ENCODE results near the gene PRKCG.
"Not testable (repeated sequence)": the region's sequence is repeated elsewhere in the genome, so short reads cannot be mapped to it uniquely, and the experiment has no call there.

The PRKCG gene

GRCh38 chr19:53868892-53869804, 12.8 kb upstream of the PRKCG start:
- peak; percentile 14 for TF ChIP-seq CTCF (IDR thresholded peaks at IDR 0.05; ENCODE audit: insufficient read depth, low read depth, low read length, missing control alignments)
- DNase-seq (ENCODE audit: low read depth) = peak; percentile 71
- H3K4me3 ChIP-seq (ENCODE audit: low read length) = peak overlapping the region; percentile 70

- DNase-seq (ENCODE audit: low read depth) = not testable (repeated sequence)
- H3K4me3 ChIP-seq (ENCODE audit: low read length) = peak overlapping the region; percentile 70
Measured at GRCh38 chr19:53869805-53870484, 12.1 kb upstream of the PRKCG start.

GRCh38 chr19:53870485-53870844, 11.5 kb upstream of the PRKCG start:
- no peak for TF ChIP-seq CTCF (IDR thresholded peaks at IDR 0.05; ENCODE audit: insufficient read depth, low read depth, low read length, missing control alignments)
- no peak overlapping the region for H3K4me3 ChIP-seq (ENCODE audit: low read length)
- no peak for DNase-seq (ENCODE audit: low read depth)

GRCh38 chr19:53871454-53871853, 10.5 kb upstream of the PRKCG start:
- no peak for DNase-seq (ENCODE audit: low read depth)
- no peak for TF ChIP-seq CTCF (IDR thresholded peaks at IDR 0.05; ENCODE audit: insufficient read depth, low read depth, low read length, missing control alignments)
- H3K4me3 ChIP-seq (ENCODE audit: low read length) = no peak overlapping the region

- DNase-seq (ENCODE audit: low read depth) = no peak
- TF ChIP-seq CTCF (IDR thresholded peaks at IDR 0.05; ENCODE audit: insufficient read depth, low read depth, low read length, missing control alignments) = no peak
- H3K4me3 ChIP-seq (ENCODE audit: low read length) = no peak overlapping the region
Measured at GRCh38 chr19:53872762-53873161, 9.2 kb upstream of the PRKCG start.

- TF ChIP-seq CTCF (IDR thresholded peaks at IDR 0.05; ENCODE audit: insufficient read depth, low read depth, low read length, missing control alignments) = no peak
- H3K4me3 ChIP-seq (ENCODE audit: low read length) = no peak overlapping the region
- DNase-seq (ENCODE audit: low read depth) = no peak
Measured at GRCh38 chr19:53873773-53874605, 8.0 kb upstream of the PRKCG start.

- DNase-seq (ENCODE audit: low read depth) = no peak
- no peak overlapping the region for H3K4me3 ChIP-seq (ENCODE audit: low read length)
- TF ChIP-seq CTCF (IDR thresholded peaks at IDR 0.05; ENCODE audit: insufficient read depth, low read depth, low read length, missing control alignments) = no peak
Measured at GRCh38 chr19:53874606-53874990, 7.4 kb upstream of the PRKCG start.
